HepG2 (cell line): ENCODE measurements around the gene TSTD1.

ENCODE experiments used
- ATF2 ChIP-seq: sonication (generic); formaldehyde crosslinking; IDR thresholded peaks from 2 replicates; pipeline ENCODE4 v1.4.0; 2020; ENCODE audit warnings: missing genetic modification reagents
- CBFB ChIP-seq: sonication (generic); formaldehyde crosslinking; IDR thresholded peaks from 2 replicates; pipeline ENCODE4 v1.4.0; 2020; ENCODE audit warnings: missing genetic modification reagents
- CTCF ChIP-seq: sonication (generic); formaldehyde crosslinking; IDR thresholded peaks from 2 replicates; pipeline ENCODE4 v1.5.0; 2020; ENCODE audit warnings: mild to moderate bottlenecking, missing genetic modification reagents, moderate library complexity
- GATAD2A ChIP-seq: IDR thresholded peaks from 2 replicates; pipeline ENCODE4 v1.6.1; 2016
- HMG20B ChIP-seq: conservative IDR thresholded peaks from 2 replicates; pipeline ENCODE4 v1.6.1; 2016; ENCODE audit warnings: missing genetic modification reagents, missing compliant biosample characterization
- KLF13 ChIP-seq: sonication (generic); formaldehyde crosslinking; IDR thresholded peaks from 2 replicates; pipeline ENCODE4 v1.4.0; 2020; ENCODE audit warnings: mild to moderate bottlenecking, missing genetic modification reagents
- PCBP2 ChIP-seq: fragments of 200-400 bp; formaldehyde crosslinking; optimal IDR thresholded peaks from 2 replicates; pipeline ENCODE3; 2018; ENCODE audit warnings: low read length, low read depth; ENCODE audit not compliant: poor library complexity, severe bottlenecking
- POLR2AphosphoS2 ChIP-seq: IDR thresholded peaks from 2 replicates; pipeline ENCODE4 v1.6.1; 2011; ENCODE audit warnings: low read depth, low read length, improper control_type of control experiment
- RNF219 ChIP-seq: sonication (generic); formaldehyde crosslinking; IDR thresholded peaks from 2 replicates; pipeline ENCODE4 v1.5.0; 2020; ENCODE audit warnings: mild to moderate bottlenecking, missing genetic modification reagents
- SKI ChIP-seq: fragments of 450-650 bp; IDR thresholded peaks from one replicate; pipeline ENCODE4 v1.6.1; 2018; ENCODE audit warnings: mild to moderate bottlenecking; ENCODE audit not compliant: partially characterized antibody
- USF2 ChIP-seq, 2 experiments: sonication (generic) in 1 of 2; formaldehyde crosslinking in 1 of 2; IDR thresholded peaks; 2 replicates each; pipeline versions ENCODE4 v1.5.1 to v1.6.1; 2011 to 2020; ENCODE audit warnings: borderline replicate concordance in 1 of 2, low read depth in 1 of 2, low read length in 1 of 2, mild to moderate bottlenecking in 1 of 2, missing genetic modification reagents in 1 of 2, moderate library complexity in 1 of 2
- ZBTB40 ChIP-seq, 2 experiments: fragments of 450-650 bp in 1 of 2; sonication (generic) in 1 of 2; formaldehyde crosslinking in 1 of 2; IDR thresholded peaks; 2 replicates each; pipeline versions ENCODE4 v1.6.1 to v1.8.0; 2016 to 2022; ENCODE audit warnings: antibody characterized with exemption in 1 of 2, mild to moderate bottlenecking in 1 of 2, missing genetic modification reagents in 1 of 2
- ZNF615 ChIP-seq: sonication (generic); formaldehyde crosslinking; IDR thresholded peaks from 2 replicates; pipeline ENCODE4 v1.5.0; 2020; ENCODE audit warnings: mild to moderate bottlenecking, missing genetic modification reagents, borderline replicate concordance

- TF ChIP-seq PCBP2 (no peak), GATAD2A (CRISPR knock-in tag) (no peak), HMG20B (CRISPR knock-in tag) (no peak), ATF2 (CRISPR knock-in tag) (no peak), KLF13 (no peak), CBFB (no peak), CTCF (CRISPR knock-in tag) (no peak), POLR2AphosphoS2 (no peak), RNF219 (CRISPR knock-in tag) (no peak), USF2 (IDR thresholded peaks at IDR 0.05; ENCODE audit: low read depth, low read length) (no peak), USF2 (CRISPR knock-in tag; IDR thresholded peaks at IDR 0.05; ENCODE audit: borderline replicate concordance) (no peak), ZBTB40 (IDR thresholded peaks at IDR 0.05) (no peak), ZBTB40 (CRISPR knock-in tag; IDR thresholded peaks at IDR 0.05) (no peak), SKI (no peak), ZNF615 (no peak)
These were observed 20.2 kb downstream of the TSTD1 start for GRCh38 chr1:161018631-161018930.
